Testis (tissue), 3 donors: Measurements from ENCODE around the gene C17orf67. TPM values are rescaled to one million over a fixed set of nuclear protein-coding genes. Genes with fewer than 3 reads are reported as not detected.

Experiments used
- DNase-seq: peaks from one replicate; pipeline ENCODE4 v3.0.0-alpha.2; 2019
- H3K27ac ChIP-seq, 2 donors: fragments of 200-600 bp; sonication (generic); one replicate each; pipeline ENCODE4 v1.5.1; 2019
- H3K27me3 ChIP-seq: fragments of 200-600 bp; sonication (generic); one replicate; pipeline ENCODE4 v1.5.1; 2019
- H3K36me3 ChIP-seq: fragments of 200-600 bp; sonication (generic); one replicate; pipeline ENCODE4 v1.5.1; 2017; ENCODE audit warnings: low read depth; ENCODE audit errors: missing control alignments
- H3K4me1 ChIP-seq: fragments of 200-600 bp; sonication (generic); one replicate; pipeline ENCODE4 v1.5.1; 2019
- H3K4me3 ChIP-seq, 2 donors: fragments of 200-600 bp; sonication (generic); one replicate each; pipeline ENCODE4 v1.5.1; 2017 to 2019
- H3K9me3 ChIP-seq: fragments of 200-600 bp; sonication (generic); one replicate; pipeline ENCODE4 v1.5.1; 2017
- CTCF ChIP-seq, 3 experiments: fragments of 450-650 bp in 2 of 3; fragments of 200-600 bp in 1 of 3; sonication (generic) in 1 of 3; IDR thresholded peaks; one replicate each; pipeline ENCODE4 v1.5.1; 2016 to 2019; ENCODE audit warnings: antibody characterized with exemption in 3 of 3, mild to moderate bottlenecking in 2 of 3, moderate library complexity in 1 of 3
- POLR2A ChIP-seq: fragments of 450-650 bp; IDR thresholded peaks from one replicate; pipeline ENCODE4 v1.6.1; 2017; ENCODE audit warnings: antibody characterized with exemption, mild to moderate bottlenecking, moderate library complexity
- WGBS, 2 donors: methylation state at CpG; one replicate each; pipeline ENCODE4 v1.1.5; 2018; 5-methylcytosine and 5-hydroxymethylcytosine counted together
- intact Hi-C: fragments of 100-400 bp; cut with DNase I; formaldehyde crosslinking; loops from one replicate; pipeline ENCODE4 v1.15.1; 2023; ENCODE audit warnings: low total_unique reads
- polyA plus RNA-seq: library from polyadenylated mRNA; stranded (reverse); fragments of 350-450 nt; fragmentation: Illumina TruSeq; extraction: RNeasy Lipid Tissue Mini Kit (QIAGEN cat#74804); gene quantifications from one replicate; pipeline ENCODE4 v1.2.3, GENCODE V29; 2014; ENCODE audit warnings: low read depth, low replicate concordance; ENCODE audit not compliant: insufficient read depth
- total RNA-seq, 2 donors: library from RNA; depleted of rRNA; stranded (reverse); fragments of >200 nt; gene quantifications; one replicate each; pipeline ENCODE4 v1.2.3, GENCODE V29; 2016

The C17orf67 gene
- total and polyA plus RNA-seq, 3 donors from 2014 or later, result 2.9 to 5.3 (median 3.7) TPM

- Histone ChIP-seq H3K4me3 (no peak overlapping the region), H3K27ac (no peak overlapping the region), H3K36me3 (no peaks in the 10 kb centered on the region), H3K9me3 (no peaks in the 10 kb centered on the region), H3K27me3 (no peaks in the 10 kb centered on the region), H3K4me1 (no peaks in the 10 kb centered on the region)
- DNase-seq, result no peak
- intact Hi-C loops, result no loop called here
- WGBS, 2 donors, result 65% methylated on average over 5 of the region's 5 CpGs
- TF ChIP-seq CTCF (IDR thresholded peaks at IDR 0.05) (no peak), POLR2A (no peak)
Observed at GRCh38 chr17:56785405-56785804, 48.3 kb downstream of the C17orf67 start.

DNA sequence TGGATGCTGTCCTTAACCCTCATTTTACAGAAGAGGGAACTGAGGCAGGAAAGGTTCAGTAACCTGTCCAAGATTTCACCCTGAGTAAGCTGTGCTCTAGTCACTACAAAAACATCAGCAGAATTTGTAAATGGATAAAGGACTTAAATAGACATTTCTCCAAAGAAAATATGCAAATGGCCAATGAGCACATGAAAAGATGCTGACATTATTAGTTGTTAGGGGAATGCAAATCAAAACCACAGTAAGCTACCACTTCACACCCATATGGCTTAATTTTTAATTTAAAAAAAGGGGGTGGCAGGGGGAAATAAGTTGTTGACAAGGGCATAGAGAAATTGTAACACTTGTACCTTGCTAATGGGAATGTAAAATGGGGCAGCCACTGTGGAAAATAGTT, 51.4 kb downstream of the C17orf67 start:
- Histone ChIP-seq H3K27ac (no peak overlapping the region), H3K36me3 (no peaks in the 10 kb centered on the region), H3K9me3 (no peaks in the 10 kb centered on the region), H3K4me1 (no peaks in the 10 kb centered on the region), H3K27me3 (no peaks in the 10 kb centered on the region), H3K4me3 (no peak overlapping the region)
- intact Hi-C loops, result no loop called here
- no peak for TF ChIP-seq POLR2A
- TF ChIP-seq CTCF (IDR thresholded peaks at IDR 0.05), result no peak
- DNase-seq, result no peak

DNA sequence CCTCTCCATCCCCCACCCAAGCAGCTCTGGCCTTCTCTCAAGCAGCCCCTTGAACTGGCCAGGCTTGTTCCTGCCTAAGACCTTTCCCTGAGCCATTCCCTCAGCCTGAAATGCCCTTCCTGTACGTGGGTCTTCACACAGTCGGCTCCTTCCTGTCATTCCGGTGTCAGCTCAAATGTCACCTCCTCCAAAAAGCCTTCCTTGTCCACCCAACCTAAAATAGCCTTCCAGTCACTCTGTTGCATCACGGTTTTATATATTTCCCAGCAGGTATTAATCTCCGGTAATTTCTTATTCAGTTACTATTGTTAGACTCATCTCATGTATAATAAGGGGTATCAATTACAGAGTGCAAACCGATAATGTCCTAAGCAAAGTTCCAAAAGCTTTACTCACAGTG, 51.8 kb downstream of the C17orf67 start:
- DNase-seq, result no peak
- intact Hi-C loops, result no loop called here
- no peaks in the 10 kb centered on the region for H3K27me3 ChIP-seq
- H3K4me3 ChIP-seq, result no peak overlapping the region
- 72 to 74% methylated on average over 6 of the region's 6 CpGs for WGBS, 2 donors
- H3K27ac ChIP-seq, result no peak overlapping the region
- no peaks in the 10 kb centered on the region for H3K4me1 ChIP-seq
- TF ChIP-seq POLR2A, result no peak
- TF ChIP-seq CTCF (IDR thresholded peaks at IDR 0.05), result no peak
- H3K9me3 ChIP-seq, result no peaks in the 10 kb centered on the region
- H3K36me3 ChIP-seq, result no peaks in the 10 kb centered on the region

- H3K4me3 ChIP-seq, result peak overlapping the region; percentile 15 to 37
- peak; percentile 60 to 97 (median 88) for TF ChIP-seq CTCF (IDR thresholded peaks at IDR 0.05)
- no peak for TF ChIP-seq POLR2A
- intact Hi-C loops, result no loop called here
- H3K27me3 ChIP-seq, result no peaks in the 10 kb centered on the region
- DNase-seq, result peak; percentile 85
- no peaks in the 10 kb centered on the region for H3K36me3 ChIP-seq
- H3K9me3 ChIP-seq, result no peaks in the 10 kb centered on the region
- H3K27ac ChIP-seq, result no peak overlapping the region
- 1% methylated on average over 48 of the region's 48 CpGs for WGBS, 2 donors
- no peaks in the 10 kb centered on the region for H3K4me1 ChIP-seq
Observed at GRCh38 chr17:56779898-56780777, 53.6 kb downstream of the C17orf67 start.

GRCh38 chr17:56779322-56779721, 54.4 kb downstream of the C17orf67 start:
- intact Hi-C loops, result no loop called here
- Histone ChIP-seq H3K4me1 (no peaks in the 10 kb centered on the region), H3K27me3 (no peaks in the 10 kb centered on the region), H3K36me3 (no peaks in the 10 kb centered on the region), H3K27ac (no peak overlapping the region), H3K9me3 (no peaks in the 10 kb centered on the region), H3K4me3 (peak overlapping the region in 1 of 2 donors; percentile 37)
- whole genome bisulfite sequencing, 2 donors, result 41 to 47% methylated on average over 4 of the region's 4 CpGs
- DNase-seq, result no peak
- TF ChIP-seq POLR2A (no peak), CTCF (IDR thresholded peaks at IDR 0.05) (no peak)
